PFSK-1 (cell line): ENCODE results near the gene PDE6D.

Experiments
- FOXP2 ChIP-seq: optimal IDR thresholded peaks from 2 replicates; pipeline ENCODE3; 2011; ENCODE audit warnings: borderline replicate concordance, control low read depth, inconsistent platforms; ENCODE audit not compliant: insufficient read depth; ENCODE audit errors: extremely low read length, extremely low read depth
- POLR2AphosphoS5 ChIP-seq: IDR thresholded peaks from 2 replicates; pipeline ENCODE4 v1.6.1; 2012; ENCODE audit warnings: low read depth, mild to moderate bottlenecking, control low read depth, low read length, moderate library complexity
- REST ChIP-seq, 2 experiments: IDR thresholded peaks; 2 replicates each; pipeline versions ENCODE4 v1.6.1 to v1.8.0; 2011 to 2012; ENCODE audit warnings: low read depth in 2 of 2, low read length in 2 of 2, control low read depth in 1 of 2, inconsistent platforms in 1 of 2, mild to moderate bottlenecking in 1 of 2, moderate library complexity in 1 of 2; ENCODE audit not compliant: insufficient read depth in 1 of 2
- SIN3A ChIP-seq: IDR thresholded peaks from 2 replicates; pipeline ENCODE4 v1.6.1; 2012; ENCODE audit warnings: mild to moderate bottlenecking, low read length, moderate library complexity, borderline replicate concordance; ENCODE audit not compliant: insufficient read depth
- TAF1 ChIP-seq: IDR thresholded peaks from 2 replicates; pipeline ENCODE4 v1.6.1; 2012; ENCODE audit warnings: low read length, control low read depth, borderline replicate concordance; ENCODE audit not compliant: insufficient read depth

PDE6D gene

GRCh38 chr2:231716666-231717280, 64.3 kb downstream of the PDE6D start:
- TF ChIP-seq FOXP2, result no peak
- TF ChIP-seq SIN3A, result no peak
- TF ChIP-seq TAF1, result no peak
- TF ChIP-seq POLR2AphosphoS5, result no peak
- TF ChIP-seq REST (IDR thresholded peaks at IDR 0.05; ENCODE audit: insufficient read depth in 1 of 2, low read depth in 2 of 2, low read length in 2 of 2), result no peak

GRCh38 chr2:231715988-231716616, 65.0 kb downstream of the PDE6D start:
- TF ChIP-seq FOXP2, result no peak
- TF ChIP-seq REST (IDR thresholded peaks at IDR 0.05; ENCODE audit: insufficient read depth in 1 of 2, low read depth in 2 of 2, low read length in 2 of 2), result no peak
- no peak for TF ChIP-seq POLR2AphosphoS5
- no peak for TF ChIP-seq SIN3A
- no peak for TF ChIP-seq TAF1

GRCh38 chr2:231715499-231715837, 65.6 kb downstream of the PDE6D start:
- TF ChIP-seq FOXP2, result no peak
- no peak for TF ChIP-seq SIN3A
- TF ChIP-seq TAF1, result no peak
- TF ChIP-seq POLR2AphosphoS5, result no peak
- no peak for TF ChIP-seq REST (IDR thresholded peaks at IDR 0.05; ENCODE audit: insufficient read depth in 1 of 2, low read depth in 2 of 2, low read length in 2 of 2)

- no peak; the same call in 1 of the 2 replicates for TF ChIP-seq POLR2AphosphoS5
- no peak for TF ChIP-seq SIN3A
- TF ChIP-seq TAF1, result no peak
- no peak for TF ChIP-seq REST (IDR thresholded peaks at IDR 0.05; ENCODE audit: insufficient read depth in 1 of 2, low read depth in 2 of 2, low read length in 2 of 2)
- TF ChIP-seq FOXP2, result no peak
These were observed 66.2 kb downstream of the PDE6D start for GRCh38 chr2:231714639-231715498.
